Measurements from ENCODE around the gene RNF152. TPM values are rescaled to one million over a fixed set of nuclear protein-coding genes. Genes with fewer than 3 reads are reported as not detected.

Gene RNF152
- total RNA-seq, 1 experiment from 2014 or later, result 2.3 TPM

- Mint-ChIP-seq H3K9me3 (no peaks in the 10 kb centered on the region), H3K36me3 (ENCODE audit: insufficient read depth in 1 of 3, low read depth in 3 of 3) (no peaks in the 10 kb centered on the region), H3K27ac (no peak overlapping the region), H3K4me1 (peaks cover 3 to 10% of the 10 kb centered on the region in 2 experiments; a peak in 3 of 4 replicates), H3K4me3 (no peak overlapping the region), H3K27me3 (ENCODE audit: low read depth) (no peaks in the 10 kb centered on the region)
- Histone ChIP-seq H3K23ac (ENCODE audit: insufficient read length, low read depth, low read length) (no peak overlapping the region), H3K27ac (ENCODE audit: insufficient read length, low read depth, low read length) (no peak overlapping the region), H3K9ac (ENCODE audit: extremely low read depth, insufficient read length, low read length) (no peak overlapping the region), H3K23me2 (ENCODE audit: insufficient read length, low read depth, low read length, poor library complexity, severe bottlenecking) (no peaks in the 10 kb centered on the region), H3K79me1 (ENCODE audit: insufficient read depth, low read depth, low read length, poor library complexity, severe bottlenecking) (no peaks in the 10 kb centered on the region), H4K91ac (ENCODE audit: insufficient read length, low read depth, low read length) (no peak overlapping the region), H3K18ac (ENCODE audit: insufficient read length, low read depth, low read length) (no peak overlapping the region), H2BK5ac (ENCODE audit: insufficient read length, low read length) (no peak overlapping the region), H2AFZ (ENCODE audit: low read length) (no peak overlapping the region), H2BK120ac (ENCODE audit: low read depth, low read length, poor library complexity, severe bottlenecking) (no peak overlapping the region), H3K27me3 (ENCODE audit: insufficient read depth, low read length) (no peaks in the 10 kb centered on the region), H2BK20ac (ENCODE audit: low read depth, low read length, poor library complexity, severe bottlenecking) (no peak overlapping the region), H4K20me1 (ENCODE audit: control insufficient read depth, insufficient read depth, insufficient read length) (no peaks in the 10 kb centered on the region), H4K8ac (replicated peaks; ENCODE audit: insufficient read length, low read depth, low read length) (no peak overlapping the region), H3K4me2 (ENCODE audit: insufficient read depth, insufficient read length, low read length) (no peak overlapping the region), H2BK15ac (ENCODE audit: low read depth, low read length) (no peak overlapping the region), H3K9me3 (ENCODE audit: control insufficient read depth, low read depth, low read length) (no peaks in the 10 kb centered on the region), H3K4me1 (ENCODE audit: insufficient read depth, low read length) (no peaks in the 10 kb centered on the region), H3T11ph (ENCODE audit: low read length) (no peak overlapping the region), H3K4ac (ENCODE audit: low read depth, low read length) (no peak overlapping the region), H2BK12ac (ENCODE audit: insufficient read length, low read depth, low read length) (no peak overlapping the region), H2AK5ac (ENCODE audit: insufficient read length, low read length) (no peak overlapping the region), H3K14ac (ENCODE audit: insufficient read depth, low read length) (no peak overlapping the region), H4K5ac (ENCODE audit: insufficient read length, low read depth, low read length) (no peak overlapping the region), H3K79me2 (ENCODE audit: insufficient read depth, low read length) (no peaks in the 10 kb centered on the region), H3K56ac (ENCODE audit: insufficient read length, low read depth, low read length) (no peak overlapping the region)
- no CpG with 5 or more reads among the region's 6 CpGs for WGBS (ENCODE audit: extremely low coverage, insufficient read length, low lambda C conversion rate)
- no peak for DNase-seq
- TF ChIP-seq CTCF (conservative IDR thresholded peaks at IDR 0.05), result no peak
Measured at GRCh38 chr18:61860302-61860701, 32.5 kb downstream of the RNF152 start.
